Ovary (tissue), 9 donors: Measurements from ENCODE around the gene TOR1AIP1. TPM values are rescaled to one million over a fixed set of nuclear protein-coding genes. Genes with fewer than 3 reads are reported as not detected.
"Not testable (repeated sequence)": the region's sequence is repeated elsewhere in the genome, so short reads cannot be mapped to it uniquely, and the experiment has no call there.

ENCODE experiments used
- DNase-seq, 5 donors: peaks; one replicate each; pipeline ENCODE4 v3.0.0-alpha.2; 2019 to 2020
- H3K27ac ChIP-seq, 2 donors: fragments of 200-600 bp; one replicate each; pipeline versions ENCODE4 v1.5.1 to v1.8.0; 2019 to 2022
- H3K27me3 ChIP-seq: fragments of 200-600 bp; one replicate; pipeline ENCODE4 v1.8.0; 2022
- H3K36me3 ChIP-seq: fragments of 200-600 bp; sonication (generic); one replicate; pipeline ENCODE4 v1.5.1; 2019
- H3K4me1 ChIP-seq: one replicate; pipeline ENCODE4 v1.8.1; 2013; ENCODE audit warnings: mild to moderate bottlenecking, moderate library complexity; ENCODE audit not compliant: insufficient read depth
- H3K4me3 ChIP-seq: fragments of 200-600 bp; sonication (generic); one replicate; pipeline ENCODE4 v1.5.1; 2017
- H3K9me3 ChIP-seq, 2 donors: fragments of 200-600 bp in 1 of 2; sonication (generic) in 1 of 2; one replicate each; pipeline versions ENCODE4 v1.5.1 to v1.8.1; 2013 to 2019; ENCODE audit warnings: mild to moderate bottlenecking in 1 of 2, moderate library complexity in 1 of 2
- EP300 ChIP-seq: sonication (generic); formaldehyde crosslinking; IDR thresholded peaks from one replicate; pipeline ENCODE4 v1.6.1; 2017; ENCODE audit warnings: antibody characterized with exemption
- POLR2A ChIP-seq: fragments of 450-650 bp; IDR thresholded peaks from one replicate; pipeline ENCODE4 v1.6.1; 2017; ENCODE audit warnings: antibody characterized with exemption, mild to moderate bottlenecking, moderate library complexity
- WGBS, 3 donors: extraction: QIAGEN DNeasy Blood & Tissue Kit in 1 of 3; methylation state at CpG; one replicate each; pipeline versions ENCODE4 v1.1.5 to v1.1.7; 2013 to 2017; 5-methylcytosine and 5-hydroxymethylcytosine counted together
- intact Hi-C, 4 donors: fragments of 100-400 bp; cut with DNase I; formaldehyde crosslinking; loops; one replicate each; pipeline versions ENCODE4 v1.11.0 to v1.15.1; 2022 to 2023
- polyA plus RNA-seq, 2 donors: library from polyadenylated mRNA; stranded (reverse); fragments of 200-250 nt in 1 of 2; fragments of 350-450 nt in 1 of 2; fragmentation: Illumina TruSeq in 1 of 2; extraction: RNeasy Lipid Tissue Mini Kit (QIAGEN cat#74804) in 1 of 2; gene quantifications; one replicate each; pipeline ENCODE4 v1.2.3, GENCODE V29; 2013 to 2014
- total RNA-seq, 7 donors: library from RNA; depleted of rRNA in 2 of 7; stranded (reverse); fragments of >200 nt in 2 of 7; fragmentation: NEBNext Ultra II Directional in 3 of 7; extraction: Animal tissue kit (Norgen Biotek cat#: 25700) in 3 of 7; gene quantifications; one replicate each; pipeline versions ENCODE4 v1.1.0 to v1.2.4, GENCODE V29; 2016 to 2023
- TF ChIP-seq, protein P1 (sequence below), 3 donors: fragments of 450-650 bp in 2 of 3; fragments of 200-600 bp in 1 of 3; IDR thresholded peaks; one replicate each; pipeline versions ENCODE4 v1.5.1 to v1.8.0; 2016 to 2022; ENCODE audit warnings: antibody characterized with exemption in 3 of 3, mild to moderate bottlenecking in 1 of 3
- donor health status: DM: no; HTN: no; CAD: no; lungs with moderate emphysema.
- donor health status: DM: no; HTN: no; CAD: no.
- donor health status: Bipolar disorder and iron deficiency.
- donor health status: DM: yes; HTN: yes; CAD: no.
- donor health status: DM: no; HTN: no; CAD: no.
- donor health status: DM: yes; HTN: yes; CAD: no.

The TOR1AIP1 gene
- total and polyA plus RNA-seq, 9 donors, result 46.2 to 93.5 (median 61.1) TPM

GRCh38 chr1:179853102-179853501, 29.0 kb upstream of the TOR1AIP1 start:
- Histone ChIP-seq H3K27me3 (no peaks in the 10 kb centered on the region), H3K4me3 (no peak overlapping the region), H3K36me3 (no peaks in the 10 kb centered on the region), H3K27ac (no peak overlapping the region), H3K4me1 (no peaks in the 10 kb centered on the region), H3K9me3 (no peaks in the 10 kb centered on the region)
- 91 to 93% (median 91%) methylated on average over 1 of the region's 1 CpG for WGBS, 3 donors
- TF ChIP-seq, protein P1, sequence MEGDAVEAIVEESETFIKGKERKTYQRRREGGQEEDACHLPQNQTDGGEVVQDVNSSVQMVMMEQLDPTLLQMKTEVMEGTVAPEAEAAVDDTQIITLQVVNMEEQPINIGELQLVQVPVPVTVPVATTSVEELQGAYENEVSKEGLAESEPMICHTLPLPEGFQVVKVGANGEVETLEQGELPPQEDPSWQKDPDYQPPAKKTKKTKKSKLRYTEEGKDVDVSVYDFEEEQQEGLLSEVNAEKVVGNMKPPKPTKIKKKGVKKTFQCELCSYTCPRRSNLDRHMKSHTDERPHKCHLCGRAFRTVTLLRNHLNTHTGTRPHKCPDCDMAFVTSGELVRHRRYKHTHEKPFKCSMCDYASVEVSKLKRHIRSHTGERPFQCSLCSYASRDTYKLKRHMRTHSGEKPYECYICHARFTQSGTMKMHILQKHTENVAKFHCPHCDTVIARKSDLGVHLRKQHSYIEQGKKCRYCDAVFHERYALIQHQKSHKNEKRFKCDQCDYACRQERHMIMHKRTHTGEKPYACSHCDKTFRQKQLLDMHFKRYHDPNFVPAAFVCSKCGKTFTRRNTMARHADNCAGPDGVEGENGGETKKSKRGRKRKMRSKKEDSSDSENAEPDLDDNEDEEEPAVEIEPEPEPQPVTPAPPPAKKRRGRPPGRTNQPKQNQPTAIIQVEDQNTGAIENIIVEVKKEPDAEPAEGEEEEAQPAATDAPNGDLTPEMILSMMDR (IDR thresholded peaks at IDR 0.05), result no peak
- no peak for TF ChIP-seq POLR2A
- no peak for TF ChIP-seq EP300
- intact Hi-C loops, result no loop called here
- no peak for DNase-seq

GRCh38 chr1:179855831-179856230, 26.3 kb upstream of the TOR1AIP1 start:
- intact Hi-C loops, H3K4me3 ChIP-seq, H3K27ac ChIP-seq, H3K36me3 ChIP-seq, H3K27me3 ChIP-seq, H3K9me3 ChIP-seq, H3K4me1 ChIP-seq, DNase-seq: not testable (repeated sequence)
- 89 to 97% (median 96%) methylated on average over 4 of the region's 4 CpGs for WGBS, 3 donors

- no peaks in the 10 kb centered on the region for H3K4me1 ChIP-seq
- H3K9me3 ChIP-seq, result no peaks in the 10 kb centered on the region
- H3K4me3 ChIP-seq, result no peak overlapping the region
- no peak overlapping the region for H3K27ac ChIP-seq
- WGBS, 3 donors, result 97 to 100% (median 98%) methylated on average over 2 of the region's 2 CpGs
- no peaks in the 10 kb centered on the region for H3K36me3 ChIP-seq
- no peak for DNase-seq
- intact Hi-C loops, result no loop called here
- TF ChIP-seq, protein P1 (IDR thresholded peaks at IDR 0.05), result no peak
- no peak for TF ChIP-seq POLR2A
- TF ChIP-seq EP300, result no peak
- no peaks in the 10 kb centered on the region for H3K27me3 ChIP-seq
Measured at GRCh38 chr1:179856296-179856695, 25.8 kb upstream of the TOR1AIP1 start.

DNA sequence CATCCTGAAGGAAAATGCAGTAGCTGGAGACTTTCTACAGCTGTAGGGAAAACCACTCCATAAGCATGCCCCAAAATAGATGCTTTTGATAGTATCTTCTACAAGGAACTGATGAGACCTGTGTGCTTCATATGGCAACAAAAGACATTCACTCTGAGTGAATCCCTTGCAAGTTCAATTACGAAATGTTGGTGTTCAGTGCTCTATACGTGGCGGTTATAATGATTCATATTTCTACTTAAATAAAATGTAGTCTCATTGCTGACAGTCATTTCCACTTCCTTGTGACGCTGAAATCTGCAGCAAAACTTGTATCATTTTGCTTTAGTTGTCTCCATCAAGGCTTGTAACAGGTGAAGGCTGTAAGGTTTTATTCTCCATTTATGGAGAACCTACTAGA, 25.1 kb upstream of the TOR1AIP1 start:
- no peaks in the 10 kb centered on the region for H3K36me3 ChIP-seq
- intact Hi-C loops, result no loop called here

DNA sequence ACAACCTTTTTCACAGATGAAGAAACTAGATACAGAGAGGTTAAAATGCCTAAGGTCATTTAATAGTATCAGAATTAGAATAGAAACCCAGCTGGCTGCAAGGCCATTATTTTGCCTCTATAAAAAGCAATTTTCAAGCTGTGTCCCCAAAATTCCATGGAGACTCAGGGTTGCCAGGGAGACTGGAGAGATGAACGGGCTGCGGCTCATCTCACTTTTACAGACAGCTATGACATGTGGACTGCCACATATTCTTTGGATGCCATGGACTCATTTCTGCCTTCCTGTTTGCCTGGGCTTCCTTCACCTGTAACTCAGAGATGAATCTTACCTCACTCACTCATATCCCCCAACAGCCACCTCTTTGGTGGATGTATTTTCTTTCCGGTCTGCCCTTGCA, 21.4 kb upstream of the TOR1AIP1 start:
- Histone ChIP-seq H3K27ac (no peak overlapping the region), H3K9me3 (no peaks in the 10 kb centered on the region), H3K4me1 (no peaks in the 10 kb centered on the region), H3K27me3 (no peaks in the 10 kb centered on the region), H3K4me3 (no peak overlapping the region), H3K36me3 (no peaks in the 10 kb centered on the region)
- intact Hi-C loops, result loop anchor here in 2 of 4 donors (10.0 kb wide), 1 partner anchor 314 kb away; no protein-coding TSS in a partner anchor
- no peak for DNase-seq
- TF ChIP-seq, protein P1 (IDR thresholded peaks at IDR 0.05), result no peak
- TF ChIP-seq POLR2A (no peak), EP300 (no peak)
- 77 to 83% (median 82%) methylated on average over 3 of the region's 3 CpGs for WGBS, 3 donors

More for the DNA sequence above, 25.1 kb upstream of the TOR1AIP1 start:
- Histone ChIP-seq H3K27ac (no peak overlapping the region), H3K4me1 (no peaks in the 10 kb centered on the region), H3K9me3 (no peaks in the 10 kb centered on the region), H3K27me3 (no peaks in the 10 kb centered on the region), H3K4me3 (no peak overlapping the region)
- DNase-seq, result no peak
- WGBS, 3 donors, result 93 to 97% (median 94%) methylated on average over 4 of the region's 4 CpGs
- TF ChIP-seq, protein P1 (IDR thresholded peaks at IDR 0.05), result no peak
- TF ChIP-seq EP300 (no peak), POLR2A (no peak)
